ENCODE data around the gene LYSMD1. TPM values are rescaled to one million over a fixed set of nuclear protein-coding genes. Genes with fewer than 3 reads are reported as not detected.

The LYSMD1 gene
- total RNA-seq, 1 experiment from 2014 or later, result 6.7 TPM

DNA sequence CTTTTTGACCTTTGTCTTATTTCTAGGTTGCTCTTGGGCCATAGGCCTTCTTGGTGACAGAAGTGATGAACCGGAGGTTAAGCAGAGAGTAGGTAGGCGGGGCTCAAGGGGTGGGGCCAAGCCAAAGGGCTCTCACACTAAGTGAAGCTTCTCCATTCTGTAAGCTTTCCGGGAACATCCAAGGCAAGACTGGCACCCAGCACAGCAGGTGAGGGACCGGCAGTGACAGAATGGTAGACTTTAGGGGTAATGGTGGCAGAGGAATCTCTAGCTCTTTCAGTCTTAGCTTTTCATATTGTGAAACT lies 9.2 kb downstream of the LYSMD1 start, which contains the start of gene TNFAIP8L2:
TSS of gene TNFAIP8L2 (plus strand) at position 135 of the 305 bp plus-strand sequence. CDS start 2,049 bp downstream, outside the sequence.
- H3K56ac ChIP-seq (ENCODE audit: insufficient read length, low read depth, low read length), result no peak within 1 kb of the TSS
- H2BK120ac ChIP-seq (ENCODE audit: low read depth, low read length, poor library complexity, severe bottlenecking), result no peak within 1 kb of the TSS
- H2BK20ac ChIP-seq (ENCODE audit: low read depth, low read length, poor library complexity, severe bottlenecking), result no peak within 1 kb of the TSS
- H3K4me2 ChIP-seq (ENCODE audit: insufficient read depth, insufficient read length, low read length), result no peak within 1 kb of the TSS
- Mint-ChIP-seq H3K36me3 (ENCODE audit: insufficient read depth in 1 of 3, low read depth in 3 of 3) (peaks cover 1 to 24% (median 16%) of the 10 kb centered on the region in 3 experiments; a peak in 6 of 7 replicates), H3K9me3 (no peaks in the 10 kb centered on the region; a peak in 1 of 5 replicates), H3K27me3 (ENCODE audit: low read depth) (no peaks in the 10 kb centered on the region), H3K4me1 (peaks cover 9 to 10% of the 10 kb centered on the region in 2 experiments; a peak in 3 of 4 replicates), H3K4me3 (no peak within 1 kb of the TSS), H3K27ac (peak within 1 kb of the TSS in 1 of 3 experiments; percentile 4; a peak in 1 of 7 replicates)
- H3K79me1 ChIP-seq (ENCODE audit: insufficient read depth, low read depth, low read length, poor library complexity, severe bottlenecking), result no peaks in the 10 kb centered on the region
- DNase-seq, result peak; percentile 54
- no peaks in the 10 kb centered on the region for H3K9me3 ChIP-seq (ENCODE audit: control insufficient read depth, low read depth, low read length)
- no peak within 1 kb of the TSS for H3K9ac ChIP-seq (ENCODE audit: extremely low read depth, insufficient read length, low read length)
- H2BK12ac ChIP-seq (ENCODE audit: insufficient read length, low read depth, low read length), result no peak within 1 kb of the TSS
- no peaks in the 10 kb centered on the region for H3K4me1 ChIP-seq (ENCODE audit: insufficient read depth, low read length)
- TF ChIP-seq, protein P1, sequence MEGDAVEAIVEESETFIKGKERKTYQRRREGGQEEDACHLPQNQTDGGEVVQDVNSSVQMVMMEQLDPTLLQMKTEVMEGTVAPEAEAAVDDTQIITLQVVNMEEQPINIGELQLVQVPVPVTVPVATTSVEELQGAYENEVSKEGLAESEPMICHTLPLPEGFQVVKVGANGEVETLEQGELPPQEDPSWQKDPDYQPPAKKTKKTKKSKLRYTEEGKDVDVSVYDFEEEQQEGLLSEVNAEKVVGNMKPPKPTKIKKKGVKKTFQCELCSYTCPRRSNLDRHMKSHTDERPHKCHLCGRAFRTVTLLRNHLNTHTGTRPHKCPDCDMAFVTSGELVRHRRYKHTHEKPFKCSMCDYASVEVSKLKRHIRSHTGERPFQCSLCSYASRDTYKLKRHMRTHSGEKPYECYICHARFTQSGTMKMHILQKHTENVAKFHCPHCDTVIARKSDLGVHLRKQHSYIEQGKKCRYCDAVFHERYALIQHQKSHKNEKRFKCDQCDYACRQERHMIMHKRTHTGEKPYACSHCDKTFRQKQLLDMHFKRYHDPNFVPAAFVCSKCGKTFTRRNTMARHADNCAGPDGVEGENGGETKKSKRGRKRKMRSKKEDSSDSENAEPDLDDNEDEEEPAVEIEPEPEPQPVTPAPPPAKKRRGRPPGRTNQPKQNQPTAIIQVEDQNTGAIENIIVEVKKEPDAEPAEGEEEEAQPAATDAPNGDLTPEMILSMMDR (conservative IDR thresholded peaks at IDR 0.05), result no peak
- H2BK5ac ChIP-seq (ENCODE audit: insufficient read length, low read length), result no peak within 1 kb of the TSS
- H2BK15ac ChIP-seq (ENCODE audit: low read depth, low read length), result no peak within 1 kb of the TSS
- H4K5ac ChIP-seq (ENCODE audit: insufficient read length, low read depth, low read length), result no peak within 1 kb of the TSS
- H3K23ac ChIP-seq (ENCODE audit: insufficient read length, low read depth, low read length), result no peak within 1 kb of the TSS
- no peak within 1 kb of the TSS for H3K14ac ChIP-seq (ENCODE audit: insufficient read depth, low read length)
- H2AFZ ChIP-seq (ENCODE audit: low read length), result no peak within 1 kb of the TSS
- H4K91ac ChIP-seq (ENCODE audit: insufficient read length, low read depth, low read length), result no peak within 1 kb of the TSS
- H3K27ac ChIP-seq (ENCODE audit: insufficient read length, low read depth, low read length), result no peak within 1 kb of the TSS
- WGBS (ENCODE audit: extremely low coverage, insufficient read length, low lambda C conversion rate), result no CpG with 5 or more reads among the region's 4 CpGs
- no peak within 1 kb of the TSS for H4K8ac ChIP-seq (replicated peaks; ENCODE audit: insufficient read length, low read depth, low read length)
- H3K4ac ChIP-seq (ENCODE audit: low read depth, low read length), result no peak within 1 kb of the TSS
- no peak within 1 kb of the TSS for H3K18ac ChIP-seq (ENCODE audit: insufficient read length, low read depth, low read length)
- no peaks in the 10 kb centered on the region for H3K79me2 ChIP-seq (ENCODE audit: insufficient read depth, low read length)
- H4K20me1 ChIP-seq (ENCODE audit: control insufficient read depth, insufficient read depth, insufficient read length), result no peaks in the 10 kb centered on the region
- no peaks in the 10 kb centered on the region for H3K23me2 ChIP-seq (ENCODE audit: insufficient read length, low read depth, low read length, poor library complexity, severe bottlenecking)
- no peaks in the 10 kb centered on the region for H3K27me3 ChIP-seq (ENCODE audit: insufficient read depth, low read length)
- no peak within 1 kb of the TSS for H2AK5ac ChIP-seq (ENCODE audit: insufficient read length, low read length)
- no peak within 1 kb of the TSS for H3T11ph ChIP-seq (ENCODE audit: low read length)

All from H9 (cell line).